ENCODE results near the gene PRKACG.

GRCh38 chr9:69040646-69041045 lies 26.7 kb upstream of the PRKACG start:
- TF ChIP-seq, protein P1, sequence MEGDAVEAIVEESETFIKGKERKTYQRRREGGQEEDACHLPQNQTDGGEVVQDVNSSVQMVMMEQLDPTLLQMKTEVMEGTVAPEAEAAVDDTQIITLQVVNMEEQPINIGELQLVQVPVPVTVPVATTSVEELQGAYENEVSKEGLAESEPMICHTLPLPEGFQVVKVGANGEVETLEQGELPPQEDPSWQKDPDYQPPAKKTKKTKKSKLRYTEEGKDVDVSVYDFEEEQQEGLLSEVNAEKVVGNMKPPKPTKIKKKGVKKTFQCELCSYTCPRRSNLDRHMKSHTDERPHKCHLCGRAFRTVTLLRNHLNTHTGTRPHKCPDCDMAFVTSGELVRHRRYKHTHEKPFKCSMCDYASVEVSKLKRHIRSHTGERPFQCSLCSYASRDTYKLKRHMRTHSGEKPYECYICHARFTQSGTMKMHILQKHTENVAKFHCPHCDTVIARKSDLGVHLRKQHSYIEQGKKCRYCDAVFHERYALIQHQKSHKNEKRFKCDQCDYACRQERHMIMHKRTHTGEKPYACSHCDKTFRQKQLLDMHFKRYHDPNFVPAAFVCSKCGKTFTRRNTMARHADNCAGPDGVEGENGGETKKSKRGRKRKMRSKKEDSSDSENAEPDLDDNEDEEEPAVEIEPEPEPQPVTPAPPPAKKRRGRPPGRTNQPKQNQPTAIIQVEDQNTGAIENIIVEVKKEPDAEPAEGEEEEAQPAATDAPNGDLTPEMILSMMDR (IDR thresholded peaks at IDR 0.05; ENCODE audit: low read depth, low read length, poor library complexity, severe bottlenecking): no peak
- TF ChIP-seq EZH2phosphoT487 (IDR thresholded peaks at IDR 0.05; ENCODE audit: borderline replicate concordance, low read length): no peak

Measured in DOHH2 (cell line).